Glomerular visceral epithelial cell (primary cell): Measurements from ENCODE around the gene PPP1R15A.
A peak's percentile ranks its signal among the peaks of the same experiment; 100 is the strongest.
"Not testable (repeated sequence)": the region's sequence is repeated elsewhere in the genome, so short reads cannot be mapped to it uniquely, and the experiment has no call there.

Source experiments
- DNase-seq: peaks from one replicate; pipeline ENCODE4 v3.0.0-alpha.2; 2016; ENCODE audit errors: extremely low spot score

The PPP1R15A gene

GRCh38 chr19:48881741-48882657 lies 9.8 kb downstream of the PPP1R15A start:
- no peak for DNase-seq

GRCh38 chr19:48883726-48884125 lies 11.5 kb downstream of the PPP1R15A start:
- DNase-seq = no peak

- DNase-seq = no peak
These were observed 15.8 kb downstream of the PPP1R15A start for GRCh38 chr19:48887861-48888612.

GRCh38 chr19:48889496-48889895 lies 17.3 kb downstream of the PPP1R15A start:
- DNase-seq = not testable (repeated sequence)

- DNase-seq = no peak
These were observed 18.3 kb downstream of the PPP1R15A start for GRCh38 chr19:48890551-48890950.

GRCh38 chr19:48895226-48895625 lies 23.0 kb downstream of the PPP1R15A start:
- no peak for DNase-seq

GRCh38 chr19:48896191-48896720 lies 24.0 kb downstream of the PPP1R15A start:
- DNase-seq = no peak

- no peak for DNase-seq
These were observed 25.0 kb downstream of the PPP1R15A start for GRCh38 chr19:48897181-48897580.

GRCh38 chr19:48899386-48899749 lies 27.1 kb downstream of the PPP1R15A start:
- not testable (repeated sequence) for DNase-seq

GRCh38 chr19:48899781-48900476 lies 27.7 kb downstream of the PPP1R15A start, which contains the start of gene NUCB1:
NUCB1 (plus strand) TSS chr19:48900312; CDS start chr19:48900797, 485 bp downstream.
- DNase-seq = peak; percentile 99

GRCh38 chr19:48900477-48901406 lies 28.5 kb downstream of the PPP1R15A start:
- DNase-seq = peak; percentile 20

- not testable (repeated sequence) for DNase-seq
These were observed 30.1 kb downstream of the PPP1R15A start for GRCh38 chr19:48902291-48902690.

- DNase-seq = not testable (repeated sequence)
These were observed 31.6 kb downstream of the PPP1R15A start for GRCh38 chr19:48903788-48904187.

- no peak for DNase-seq
These were observed 33.4 kb downstream of the PPP1R15A start for GRCh38 chr19:48905664-48906063.

GRCh38 chr19:48906324-48906723 lies 34.1 kb downstream of the PPP1R15A start:
- no peak for DNase-seq

- no peak for DNase-seq
These were observed 35.5 kb downstream of the PPP1R15A start for GRCh38 chr19:48907671-48908070.

- DNase-seq = not testable (repeated sequence)
These were observed 37.3 kb downstream of the PPP1R15A start for GRCh38 chr19:48909424-48910077.

- no peak for DNase-seq
These were observed 38.6 kb downstream of the PPP1R15A start for GRCh38 chr19:48910803-48911202.

GRCh38 chr19:48913114-48913889 lies 41.1 kb downstream of the PPP1R15A start:
- DNase-seq = peak; percentile 15
